ENCODE measurements around the gene MAP4K4. TPM values are rescaled to one million over a fixed set of nuclear protein-coding genes. Genes with fewer than 3 reads are reported as not detected.

MAP4K4 gene
- total and polyA plus RNA-seq, 8 donors = 9.6 to 71.6 (median 23.8) TPM

- Histone ChIP-seq H3K36me3 (no peaks in the 10 kb centered on the region), H3K9me3 (no peaks in the 10 kb centered on the region), H3K4me3 (no peak overlapping the region), H3K4me1 (no peaks in the 10 kb centered on the region), H3K27me3 (no peaks in the 10 kb centered on the region), H3K27ac (no peak overlapping the region)
- TF ChIP-seq POLR2AphosphoS5 (IDR thresholded peaks at IDR 0.05) = no peak
- no peak for TF ChIP-seq EP300 (IDR thresholded peaks at IDR 0.05)
- TF ChIP-seq CTCF (IDR thresholded peaks at IDR 0.05) = no peak
- no peak for TF ChIP-seq POLR2A (IDR thresholded peaks at IDR 0.05)
- WGBS, 5 donors = 88 to 92% (median 90%) methylated on average over 5 of the region's 5 CpGs
- no peak for DNase-seq
- intact Hi-C loops (cut with DNase I; ENCODE audit: low total_unique reads) = loop anchor here (10.0 kb wide), 1 partner anchor 173 kb away; no protein-coding TSS in a partner anchor
Measured at GRCh38 chr2:101688261-101688660, 9.2 kb upstream of the MAP4K4 start.

- 78 to 96% (median 81%) methylated on average over 1 of the region's 1 CpG for WGBS, 5 donors
- H3K4me3 ChIP-seq = no peak overlapping the region
- H3K36me3 ChIP-seq = no peaks in the 10 kb centered on the region
- no peaks in the 10 kb centered on the region for H3K9me3 ChIP-seq
- DNase-seq = no peak
- no peaks in the 10 kb centered on the region for H3K27me3 ChIP-seq
- TF ChIP-seq POLR2AphosphoS5 (IDR thresholded peaks at IDR 0.05) (no peak), POLR2A (IDR thresholded peaks at IDR 0.05) (no peak), CTCF (IDR thresholded peaks at IDR 0.05) (no peak), EP300 (IDR thresholded peaks at IDR 0.05) (no peak)
- intact Hi-C loops (cut with DNase I; ENCODE audit: low total_unique reads) = loop anchor here (10.0 kb wide), 1 partner anchor 174 kb away; no protein-coding TSS in a partner anchor
- no peak overlapping the region for H3K27ac ChIP-seq
- no peaks in the 10 kb centered on the region for H3K4me1 ChIP-seq
Measured at GRCh38 chr2:101689114-101689825, 8.2 kb upstream of the MAP4K4 start.

- intact Hi-C loops (cut with DNase I; ENCODE audit: low total_unique reads) = loop anchor here (10.0 kb wide), 1 partner anchor 134 kb away; no protein-coding TSS in a partner anchor
- Histone ChIP-seq H3K27me3 (no peaks in the 10 kb centered on the region), H3K9me3 (no peaks in the 10 kb centered on the region), H3K4me3 (no peak overlapping the region), H3K36me3 (no peaks in the 10 kb centered on the region), H3K27ac (no peak overlapping the region), H3K4me1 (no peaks in the 10 kb centered on the region)
- no peak for DNase-seq
- TF ChIP-seq POLR2AphosphoS5 (IDR thresholded peaks at IDR 0.05) (no peak), EP300 (IDR thresholded peaks at IDR 0.05) (no peak), POLR2A (IDR thresholded peaks at IDR 0.05) (no peak), CTCF (IDR thresholded peaks at IDR 0.05) (no peak)
- 63 to 77% (median 71%) methylated on average over 2 of the region's 2 CpGs for whole genome bisulfite sequencing, 5 donors
Measured at GRCh38 chr2:101690547-101691152, 6.9 kb upstream of the MAP4K4 start.

GRCh38 chr2:101692041-101692440, 5.5 kb upstream of the MAP4K4 start:
- WGBS, 5 donors = 34 to 73% (median 70%) methylated on average over 3 of the region's 3 CpGs
- Histone ChIP-seq H3K4me1 (peaks cover 7 to 11% (median 9%) of the 10 kb centered on the region in 4 donors), H3K4me3 (no peak overlapping the region), H3K27me3 (no peaks in the 10 kb centered on the region), H3K27ac (no peak overlapping the region), H3K9me3 (no peaks in the 10 kb centered on the region), H3K36me3 (no peaks in the 10 kb centered on the region)
- DNase-seq = no peak
- intact Hi-C loops (cut with DNase I; ENCODE audit: low total_unique reads) = loop anchor here (10.0 kb wide), 1 partner anchor 133 kb away; no protein-coding TSS in a partner anchor
- TF ChIP-seq POLR2A (IDR thresholded peaks at IDR 0.05) = no peak
- TF ChIP-seq POLR2AphosphoS5 (IDR thresholded peaks at IDR 0.05) = no peak
- TF ChIP-seq CTCF (IDR thresholded peaks at IDR 0.05) = no peak
- TF ChIP-seq EP300 (IDR thresholded peaks at IDR 0.05) = no peak

Data from stomach (tissue), 9 donors.